NCI-H128 (cell line): ENCODE results near the gene VWA3B.
"Not testable (repeated sequence)": the region's sequence is repeated elsewhere in the genome, so short reads cannot be mapped to it uniquely, and the experiment has no call there.

Experiments
- DNase-seq: peaks from one replicate; lab custom pipeline; 2025; ENCODE audit not compliant: unreplicated experiment; lab: John Stamatoyannopoulos, UW

VWA3B gene

DNA sequence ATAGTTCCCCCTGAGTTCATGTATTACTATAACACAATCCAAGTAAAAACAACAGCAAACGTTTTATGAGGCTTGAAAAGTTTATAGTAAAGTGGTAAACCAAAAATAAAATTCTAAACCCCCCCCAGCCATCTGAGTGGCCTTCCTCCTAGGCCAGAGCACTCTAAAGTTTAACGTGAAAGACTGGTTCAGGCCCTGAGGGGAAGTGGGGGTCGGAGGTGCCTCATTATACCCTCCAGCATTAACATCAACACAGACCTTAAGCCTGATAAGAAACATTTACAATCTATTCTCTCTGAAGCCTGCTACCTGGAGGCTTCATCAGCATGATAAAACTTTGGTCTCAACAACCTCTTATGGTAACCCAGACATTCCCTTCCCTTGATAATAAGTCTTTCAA, 230.2 kb downstream of the VWA3B start:
- no peak for DNase-seq

DNA sequence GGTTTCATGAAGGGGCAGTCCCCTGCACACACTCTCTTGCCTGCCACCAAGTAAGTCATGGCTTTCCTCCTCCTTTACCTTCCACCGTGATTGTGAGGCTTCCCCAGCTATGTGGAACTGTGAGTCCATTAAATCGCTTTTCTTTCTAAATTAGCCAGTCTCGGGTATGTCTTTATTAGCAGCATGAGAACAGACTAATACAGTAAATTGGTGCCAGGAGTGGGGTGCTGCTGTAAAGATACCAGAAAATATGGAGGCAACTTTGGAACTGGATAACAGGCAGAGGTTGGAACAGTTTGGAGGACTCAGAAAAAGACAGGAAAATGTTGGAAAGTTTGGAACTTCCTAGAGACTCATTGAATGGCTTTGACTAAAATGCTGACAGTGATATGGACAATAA, 233.2 kb downstream of the VWA3B start:
- DNase-seq, result not testable (repeated sequence)

DNA sequence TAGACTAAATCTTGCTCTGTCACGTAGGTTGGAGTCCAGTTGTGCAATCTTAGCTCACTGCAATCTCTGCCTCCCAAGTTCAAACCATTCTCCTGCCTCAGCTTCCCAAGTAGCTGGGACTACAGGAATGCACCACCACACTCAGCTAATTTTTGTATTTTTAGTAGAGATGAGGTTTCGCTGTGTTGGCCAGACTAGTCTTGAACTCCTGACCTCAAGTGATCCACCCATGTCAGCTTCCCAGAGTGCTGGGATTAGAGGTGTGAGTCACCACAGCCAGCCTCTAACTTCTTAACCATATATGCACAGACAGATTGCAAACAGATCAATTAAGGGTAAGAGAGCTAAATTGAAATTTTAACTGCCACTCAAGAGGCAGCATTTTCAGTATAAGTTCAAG, 237.2 kb downstream of the VWA3B start:
- DNase-seq, result no peak

DNA sequence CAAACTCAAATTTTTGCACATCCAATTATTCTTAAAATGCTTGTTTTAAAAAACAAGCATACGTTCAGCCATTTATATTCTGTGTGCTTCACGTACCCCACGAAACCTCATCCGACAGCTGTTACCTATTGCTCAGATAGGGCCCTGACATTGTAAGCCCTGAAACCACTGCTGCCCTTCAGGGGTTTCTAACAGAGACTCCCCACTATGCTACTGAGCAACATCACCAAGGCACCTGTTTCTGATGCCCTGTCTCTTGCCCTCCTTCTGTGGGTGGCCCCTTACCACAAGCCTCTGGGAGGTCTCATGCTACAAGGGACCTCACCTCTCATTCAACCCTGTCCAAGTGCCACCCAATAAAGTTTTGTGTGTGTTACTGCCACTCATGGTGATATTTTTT, 240.8 kb downstream of the VWA3B start:
- DNase-seq, result no peak

DNA sequence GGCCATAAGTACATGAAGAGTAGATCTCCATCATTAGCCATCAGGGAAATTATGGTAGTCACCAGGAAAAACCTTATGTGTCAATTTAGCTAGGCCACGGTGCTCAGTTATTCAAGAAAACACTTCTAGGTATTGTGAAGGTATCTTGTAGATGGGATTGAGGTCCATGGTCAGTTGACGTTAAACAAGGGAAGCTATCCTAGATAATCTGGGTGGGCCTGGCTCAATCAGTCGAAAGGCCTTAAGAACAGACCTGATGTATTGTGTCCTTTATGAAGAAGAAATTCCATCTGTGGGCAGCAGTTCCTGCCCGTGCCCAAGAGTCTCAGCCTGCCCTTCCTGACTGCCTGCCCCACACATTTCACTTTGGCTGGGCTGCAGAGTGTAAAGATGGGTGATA, 242.6 kb downstream of the VWA3B start:
- DNase-seq, result no peak

DNA sequence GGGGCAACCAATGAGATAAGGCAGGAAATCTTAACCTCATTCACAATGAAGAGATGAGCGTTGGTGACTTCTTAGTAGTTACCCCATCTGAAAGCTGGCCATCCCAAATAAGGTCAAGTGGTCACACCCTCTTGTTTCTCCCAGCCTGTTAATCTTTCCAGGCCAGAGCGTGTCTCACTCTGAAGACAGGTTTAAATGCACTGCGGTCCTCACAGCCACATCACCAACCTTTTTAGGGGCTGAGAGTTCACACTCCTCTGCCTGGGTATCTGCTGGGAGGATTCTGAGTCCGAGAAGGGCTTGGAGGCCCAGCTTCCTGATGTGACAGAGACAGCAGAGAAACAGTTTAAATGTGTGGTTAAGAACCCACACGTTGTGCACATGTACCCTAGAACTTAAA, 246.0 kb downstream of the VWA3B start:
- no peak for DNase-seq

DNA sequence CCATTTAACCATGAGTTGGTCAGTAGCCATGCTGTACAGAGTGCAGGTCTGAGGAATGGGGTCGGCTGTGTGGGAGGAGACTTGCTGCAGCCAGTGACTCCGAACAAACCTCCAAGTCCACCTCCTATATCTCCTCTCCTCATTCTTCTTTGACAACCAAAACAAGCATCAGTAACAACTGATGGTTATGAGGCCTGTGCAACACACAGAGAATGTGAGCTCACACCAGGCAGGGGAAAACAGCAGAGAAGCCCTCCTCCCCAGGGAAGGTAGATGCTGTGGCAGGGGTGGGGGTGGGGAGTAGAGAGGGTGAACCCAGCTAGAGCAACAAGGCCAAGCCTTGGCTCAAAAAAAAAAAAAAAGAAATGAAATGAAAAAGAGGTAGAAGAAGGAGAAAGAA, 247.0 kb downstream of the VWA3B start:
- DNase-seq, result no peak

DNA sequence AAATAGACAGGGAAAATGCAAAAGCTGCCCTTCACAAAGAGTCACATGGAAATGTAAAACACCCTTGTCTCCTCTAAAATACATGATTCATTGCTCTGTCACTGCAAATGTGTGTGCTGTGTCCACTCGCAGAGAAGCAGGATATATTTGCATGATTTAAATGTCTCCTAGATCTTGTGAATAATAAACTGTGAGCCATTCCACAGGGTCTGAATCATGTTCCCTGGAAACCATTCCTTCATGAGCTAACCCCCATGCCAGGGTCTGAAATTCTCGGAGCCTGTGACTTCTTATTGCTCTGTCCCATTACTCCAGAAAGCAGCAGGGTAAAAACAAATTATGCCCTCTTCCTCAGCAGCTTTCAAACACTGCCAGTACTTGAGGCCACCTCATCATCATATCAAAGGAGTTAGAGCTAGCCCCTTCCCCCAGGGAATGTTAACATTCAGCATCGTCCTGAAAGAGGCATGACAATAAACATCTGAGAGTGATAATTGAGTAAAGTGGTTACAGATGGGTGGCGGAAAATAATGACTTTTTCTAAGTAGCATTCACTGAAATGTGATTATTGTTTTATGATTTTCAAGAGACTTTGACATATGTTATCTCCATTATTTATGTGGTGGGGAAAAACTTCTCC, 247.6 kb downstream of the VWA3B start:
- DNase-seq, result peak; percentile 87

DNA sequence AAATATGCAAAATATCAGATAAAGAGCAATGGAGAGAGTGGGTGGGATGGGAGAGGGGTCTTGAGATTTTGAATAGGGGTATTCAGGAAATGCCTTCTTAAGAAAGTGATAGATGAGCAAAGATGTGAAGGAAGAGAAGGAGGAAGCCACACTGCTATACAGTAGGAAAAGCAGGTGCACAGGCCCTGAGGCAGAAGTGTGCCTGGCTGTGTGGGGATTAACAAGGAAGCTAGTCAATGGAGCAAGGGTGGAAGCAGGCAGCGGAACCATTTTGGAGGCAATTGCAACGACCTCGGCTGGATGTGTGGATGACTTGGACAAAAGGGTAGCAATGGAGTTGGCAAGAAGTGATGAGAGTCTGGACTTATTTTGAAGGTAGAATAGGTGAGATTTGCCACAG, 248.3 kb downstream of the VWA3B start:
- DNase-seq, result no peak

DNA sequence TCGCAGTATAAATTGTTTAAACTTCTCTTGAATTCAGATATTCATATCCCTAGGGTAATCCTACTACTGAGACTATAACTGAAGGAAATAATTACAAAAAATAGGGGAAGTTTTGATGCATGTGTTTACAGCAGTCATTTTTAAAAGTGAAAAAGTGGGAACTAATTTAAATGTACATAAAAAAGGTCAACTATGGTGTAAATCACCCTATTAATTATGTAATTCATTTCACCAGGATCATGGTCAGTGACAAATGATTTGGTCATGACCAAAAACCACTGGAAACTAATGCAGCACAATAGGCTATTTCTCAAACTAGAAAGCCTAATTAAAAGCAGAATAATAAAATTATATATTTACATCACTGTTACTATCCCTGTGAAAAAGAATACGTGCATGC, 254.3 kb downstream of the VWA3B start:
- DNase-seq, result no peak

DNA sequence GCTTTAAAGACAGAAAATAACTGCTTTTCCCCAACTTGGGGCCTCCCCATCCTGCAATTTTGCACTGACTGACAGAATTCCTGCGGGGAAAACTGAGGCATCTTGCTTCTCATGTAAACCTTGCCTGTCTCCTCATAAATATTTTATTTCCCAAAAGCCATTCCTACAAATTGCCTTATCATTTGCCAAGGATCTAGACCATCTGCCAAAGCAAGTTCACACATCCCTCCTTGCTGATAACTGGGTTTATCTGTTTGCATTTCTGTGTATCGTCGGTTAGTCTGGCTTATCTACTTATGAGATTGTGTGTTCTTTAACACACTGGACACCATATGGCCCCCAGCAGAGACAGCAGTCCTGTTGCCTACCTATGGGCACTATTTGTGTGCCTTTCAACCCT, 256.3 kb downstream of the VWA3B start:
- no peak for DNase-seq

DNA sequence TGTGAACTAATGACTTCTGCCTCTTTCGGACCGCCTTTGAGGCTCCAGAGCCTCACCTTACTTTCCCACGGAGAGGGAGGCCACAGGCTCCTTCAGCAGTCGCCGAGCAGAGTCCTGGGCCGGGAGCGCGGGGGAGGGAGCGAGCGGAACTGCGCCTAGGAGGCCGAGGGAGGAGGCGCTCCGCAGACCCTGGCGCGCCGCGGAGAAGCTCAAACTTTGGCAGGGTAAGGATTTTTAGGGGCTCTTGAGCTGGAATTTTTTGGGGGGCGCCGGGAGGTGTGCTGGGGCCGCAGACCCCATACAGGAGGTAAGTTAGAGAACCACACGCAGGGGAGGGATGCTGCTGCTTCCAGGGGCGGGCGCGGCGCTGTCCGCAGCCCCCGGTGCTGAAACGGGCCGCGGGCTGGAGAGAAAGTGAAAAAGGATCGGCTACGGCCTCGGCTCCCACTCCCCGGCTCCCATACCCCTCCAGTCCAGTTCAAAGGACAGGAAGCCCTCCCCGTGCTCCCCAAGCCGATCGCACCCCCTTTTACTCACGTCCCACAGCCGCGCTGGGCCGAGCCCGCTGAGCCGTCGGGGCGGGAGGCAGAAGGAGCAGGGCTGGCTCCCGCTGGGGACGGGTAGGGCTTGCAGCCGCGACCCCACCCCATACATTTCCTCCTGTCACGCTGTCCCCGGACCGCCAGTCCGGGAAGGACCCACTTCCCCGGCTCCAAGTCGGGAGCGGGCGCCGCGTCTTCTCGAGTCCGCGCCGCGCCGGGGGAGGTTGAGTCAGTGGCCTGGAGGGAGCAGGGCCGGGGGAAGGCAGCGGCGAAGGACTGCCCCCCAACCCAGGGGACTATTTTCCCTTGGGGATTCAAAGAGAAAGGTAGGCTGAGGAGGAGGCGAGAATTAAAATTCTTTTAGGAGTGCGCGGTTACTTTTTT, 259.6 kb downstream of the VWA3B start, which contains the start of gene CNGA3:
TSS of gene CNGA3 (plus strand) at position 146 of the 926 bp plus-strand sequence. CDS start 23,520 bp downstream, outside the sequence.
- DNase-seq, result no peak

DNA sequence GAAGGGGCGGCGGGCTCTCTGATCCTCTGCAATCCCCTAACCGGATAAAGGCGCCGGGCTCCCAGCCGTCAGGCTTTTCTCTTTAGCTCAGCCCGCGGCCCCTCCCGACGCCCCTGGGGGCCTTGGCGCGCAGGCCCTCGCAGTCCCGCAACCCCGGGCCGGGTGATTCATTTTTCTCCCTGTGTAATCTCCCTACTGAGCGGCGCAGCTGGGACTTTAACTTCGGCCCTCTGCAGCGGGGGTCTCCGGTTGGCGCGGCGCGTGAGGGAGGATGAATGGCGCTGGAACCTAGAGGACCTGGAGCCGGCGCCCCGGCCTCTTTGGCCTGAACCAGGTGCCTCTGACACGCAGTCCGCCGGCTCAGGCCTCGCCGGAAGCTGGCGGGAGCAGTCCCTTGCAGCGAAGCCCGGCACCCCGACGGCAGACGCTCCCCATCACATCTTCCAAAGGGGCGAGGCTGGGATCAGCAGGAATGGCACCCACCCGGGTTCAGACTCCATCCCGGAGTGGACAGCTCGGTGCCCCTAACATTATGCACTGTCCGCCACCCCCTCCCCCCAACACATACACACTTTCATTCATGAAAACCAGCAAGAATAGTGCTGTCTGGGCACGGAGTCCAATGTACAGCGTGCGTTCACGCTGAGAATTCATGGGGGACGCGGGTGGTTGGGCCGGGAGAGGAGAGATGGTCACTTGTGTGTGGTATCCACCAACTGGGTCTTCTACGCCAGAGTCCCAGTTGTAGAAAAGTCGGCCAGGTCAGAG, 260.5 kb downstream of the VWA3B start:
- no peak for DNase-seq

DNA sequence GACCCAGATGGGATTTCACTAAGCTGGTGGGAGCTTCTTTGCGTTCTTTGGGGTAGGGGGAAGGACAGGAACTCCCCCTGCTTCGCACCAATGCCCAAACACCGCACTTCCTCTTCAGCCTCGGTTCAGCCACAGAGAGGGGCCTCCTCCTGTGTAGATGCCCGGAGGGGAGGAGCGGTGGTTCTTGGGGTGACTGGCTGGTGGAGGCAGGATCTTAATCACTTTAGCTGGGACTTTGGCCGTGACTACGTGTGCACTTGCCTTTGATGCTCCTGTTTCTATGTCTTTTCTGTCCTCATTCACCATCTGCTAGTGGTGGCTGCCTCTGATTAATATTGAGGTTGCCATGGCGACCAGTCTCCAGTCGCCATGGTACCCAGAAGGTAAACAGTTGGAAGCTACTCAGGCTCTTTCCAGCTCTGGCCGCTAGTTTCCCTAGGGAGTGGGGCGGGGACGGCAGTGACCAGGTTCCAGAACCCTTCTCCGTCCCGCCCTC, 261.1 kb downstream of the VWA3B start:
- no peak for DNase-seq

DNA sequence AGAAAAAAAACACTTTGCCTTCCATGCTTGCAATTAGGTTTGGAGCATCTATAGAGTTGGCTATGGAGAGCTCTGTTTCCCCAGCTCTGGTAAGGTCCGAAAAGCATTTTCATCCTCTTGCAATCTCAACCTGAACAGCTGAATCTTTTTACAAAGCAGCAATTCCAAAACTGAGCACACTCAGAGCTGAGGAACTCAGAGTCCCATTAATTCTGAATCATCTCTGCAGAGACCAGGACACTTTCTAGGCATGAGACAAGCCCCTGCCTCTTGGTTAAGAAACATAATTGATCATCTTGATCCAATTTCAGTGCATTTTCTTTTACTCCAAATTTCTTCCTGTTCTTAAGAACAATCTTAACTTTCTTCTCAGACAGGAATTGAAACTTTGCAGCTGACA, 263.4 kb downstream of the VWA3B start:
- no peak for DNase-seq

DNA sequence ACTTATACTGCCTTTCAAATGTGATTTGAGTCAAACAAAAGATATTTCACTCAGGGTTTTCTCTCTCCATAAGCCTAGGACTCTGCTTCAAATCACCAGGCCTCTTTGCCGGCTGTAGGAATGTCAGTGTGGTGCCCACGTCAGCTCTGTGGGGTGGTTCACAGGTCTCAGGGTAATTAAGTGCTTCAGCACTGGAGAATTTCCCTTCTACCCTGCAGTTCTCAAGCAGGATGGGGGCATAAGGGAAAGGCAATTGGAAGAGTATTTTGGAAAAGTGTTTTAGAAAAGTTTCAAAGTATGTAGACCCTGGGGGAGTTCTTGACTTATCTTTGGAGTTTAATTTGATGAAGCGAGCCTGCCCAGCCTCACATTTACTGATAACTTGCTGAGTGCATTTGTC, 268.9 kb downstream of the VWA3B start:
- DNase-seq, result no peak

DNA sequence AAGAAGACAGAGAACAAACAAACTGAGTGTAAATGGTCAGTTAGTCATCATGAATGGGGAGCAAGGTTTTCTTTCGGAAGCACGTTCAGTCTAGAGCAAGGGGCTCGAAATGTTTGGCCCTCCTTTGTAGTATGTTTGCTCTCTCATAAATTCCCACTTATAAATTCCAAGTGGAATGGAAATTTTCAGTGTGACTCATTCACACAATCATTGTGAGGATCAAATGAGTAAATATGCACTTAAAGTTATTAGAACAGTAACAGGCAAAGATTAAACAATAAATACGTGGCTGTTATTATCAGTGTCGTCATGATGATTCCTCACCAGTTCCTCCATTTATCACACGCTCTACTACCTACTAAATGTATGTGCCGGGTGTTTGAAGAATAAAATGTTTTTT, 269.8 kb downstream of the VWA3B start:
- no peak for DNase-seq

DNA sequence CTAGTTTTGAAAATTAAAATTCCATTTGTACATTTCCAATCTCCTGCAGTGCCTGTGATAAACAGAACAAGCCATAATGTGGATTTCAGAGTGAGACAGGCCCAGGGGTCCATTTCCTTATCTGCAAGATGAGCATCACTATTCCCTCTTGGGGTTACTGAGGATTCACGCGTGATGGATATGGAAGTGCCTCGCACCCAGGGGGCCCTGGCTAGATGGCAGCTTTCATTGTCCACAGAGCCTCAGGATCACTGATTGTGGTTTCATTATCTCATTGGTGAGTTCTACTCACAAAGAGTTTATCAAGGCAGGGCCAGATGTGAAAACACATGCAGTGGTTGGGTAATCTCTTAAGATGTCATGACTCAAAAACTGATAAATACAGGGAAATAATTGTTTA, 270.9 kb downstream of the VWA3B start:
- no peak for DNase-seq

DNA sequence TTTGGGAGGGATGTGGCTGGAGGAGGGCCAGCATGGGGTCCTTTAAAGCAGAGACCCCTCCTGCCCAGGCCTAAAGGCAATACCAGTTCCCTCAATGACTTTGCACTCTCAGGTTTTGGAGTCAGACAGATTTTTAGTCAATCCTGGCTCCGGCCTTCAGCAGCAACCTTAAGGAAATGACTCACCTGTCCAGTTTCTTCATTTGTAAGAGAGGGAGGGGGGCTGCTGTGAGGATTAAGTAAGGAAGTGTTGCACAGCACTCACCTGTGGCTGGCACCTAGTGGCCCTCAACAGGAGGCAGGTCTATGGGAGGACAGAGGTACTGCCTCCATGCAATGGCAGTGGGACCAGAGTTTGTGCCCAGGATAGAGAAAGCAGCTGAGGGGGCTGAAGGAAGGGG, 273.0 kb downstream of the VWA3B start:
- no peak for DNase-seq
